Stimulated activated CD8-positive, alpha-beta memory T cell treated with anti-CD3 and anti-CD28 coated beads, Interleukin-7, amount 100 ng/mL, for 24 hours (primary cell): ENCODE results near the gene APOB.

Experiments
- DNase-seq: peaks from one replicate; pipeline ENCODE4 v3.0.0-alpha.2; 2020; ENCODE audit warnings: low read depth

The APOB gene

GRCh38 chr2:21047141-21048009 lies 3.5 kb upstream of the APOB start:
- no peak for DNase-seq

- no peak for DNase-seq
Observed at GRCh38 chr2:21046506-21046905, 2.6 kb upstream of the APOB start.

- DNase-seq = no peak
Observed at GRCh38 chr2:21044694-21045371, 960 bp upstream of the APOB start.

- DNase-seq = peak; percentile 31
Observed at GRCh38 chr2:21042958-21043743, 722 bp downstream of the APOB start.

- no peak for DNase-seq
Observed at GRCh38 chr2:21042708-21042957, 1.2 kb downstream of the APOB start.

GRCh38 chr2:21041943-21042707 lies 1.7 kb downstream of the APOB start:
- DNase-seq = no peak

GRCh38 chr2:21041462-21041861 lies 2.4 kb downstream of the APOB start:
- DNase-seq = no peak

- no peak for DNase-seq
Observed at GRCh38 chr2:21040468-21041377, 3.1 kb downstream of the APOB start.

- no peak for DNase-seq
Observed at GRCh38 chr2:21039979-21040467, 3.9 kb downstream of the APOB start.

GRCh38 chr2:21039080-21039556 lies 4.8 kb downstream of the APOB start:
- no peak for DNase-seq

GRCh38 chr2:21038403-21039073 lies 5.3 kb downstream of the APOB start:
- DNase-seq = no peak

- no peak for DNase-seq
Observed at GRCh38 chr2:21037671-21038108, 6.2 kb downstream of the APOB start.

- DNase-seq = no peak
Observed at GRCh38 chr2:21036708-21037670, 6.9 kb downstream of the APOB start.

GRCh38 chr2:21035974-21036707 lies 7.7 kb downstream of the APOB start:
- DNase-seq = no peak

- no peak for DNase-seq
Observed at GRCh38 chr2:21035282-21035973, 8.4 kb downstream of the APOB start.

- DNase-seq = no peak
Observed at GRCh38 chr2:21034972-21035279, 8.9 kb downstream of the APOB start.

GRCh38 chr2:21034156-21034971 lies 9.5 kb downstream of the APOB start:
- DNase-seq = no peak
